Ovary (tissue), 3 donors: ENCODE measurements around the gene LIAS.

Experiments used
- EP300 ChIP-seq: sonication (generic); formaldehyde crosslinking; IDR thresholded peaks from one replicate; pipeline ENCODE4 v1.6.1; 2017; ENCODE audit warnings: antibody characterized with exemption
- POLR2A ChIP-seq: fragments of 450-650 bp; IDR thresholded peaks from one replicate; pipeline ENCODE4 v1.6.1; 2017; ENCODE audit warnings: antibody characterized with exemption, mild to moderate bottlenecking, moderate library complexity
- TF ChIP-seq, protein P1 (sequence below), 3 donors: fragments of 450-650 bp in 2 of 3; fragments of 200-600 bp in 1 of 3; IDR thresholded peaks; one replicate each; pipeline versions ENCODE4 v1.5.1 to v1.8.0; 2016 to 2022; ENCODE audit warnings: antibody characterized with exemption in 3 of 3, mild to moderate bottlenecking in 1 of 3
- donor health status: DM: no; HTN: no; CAD: no.

DNA sequence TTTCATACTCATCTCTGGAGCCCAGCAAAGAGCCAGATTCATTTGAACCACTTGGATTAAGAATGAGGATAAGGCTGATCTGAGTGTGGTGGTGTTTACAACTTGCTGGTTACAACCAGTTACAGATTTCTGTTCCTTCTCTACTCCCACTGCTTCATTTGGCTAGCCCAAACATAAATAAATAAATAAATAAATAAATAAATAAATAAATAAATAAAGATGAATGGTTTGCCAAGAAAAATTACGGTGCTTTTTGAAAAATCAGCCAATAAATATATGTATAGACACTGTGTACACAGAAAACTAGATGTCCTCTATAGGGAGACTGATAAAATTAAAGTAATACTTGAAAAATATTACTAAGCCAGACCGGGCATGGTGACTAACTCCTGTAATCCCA, 17.3 kb upstream of the LIAS start:
- TF ChIP-seq, protein P1, sequence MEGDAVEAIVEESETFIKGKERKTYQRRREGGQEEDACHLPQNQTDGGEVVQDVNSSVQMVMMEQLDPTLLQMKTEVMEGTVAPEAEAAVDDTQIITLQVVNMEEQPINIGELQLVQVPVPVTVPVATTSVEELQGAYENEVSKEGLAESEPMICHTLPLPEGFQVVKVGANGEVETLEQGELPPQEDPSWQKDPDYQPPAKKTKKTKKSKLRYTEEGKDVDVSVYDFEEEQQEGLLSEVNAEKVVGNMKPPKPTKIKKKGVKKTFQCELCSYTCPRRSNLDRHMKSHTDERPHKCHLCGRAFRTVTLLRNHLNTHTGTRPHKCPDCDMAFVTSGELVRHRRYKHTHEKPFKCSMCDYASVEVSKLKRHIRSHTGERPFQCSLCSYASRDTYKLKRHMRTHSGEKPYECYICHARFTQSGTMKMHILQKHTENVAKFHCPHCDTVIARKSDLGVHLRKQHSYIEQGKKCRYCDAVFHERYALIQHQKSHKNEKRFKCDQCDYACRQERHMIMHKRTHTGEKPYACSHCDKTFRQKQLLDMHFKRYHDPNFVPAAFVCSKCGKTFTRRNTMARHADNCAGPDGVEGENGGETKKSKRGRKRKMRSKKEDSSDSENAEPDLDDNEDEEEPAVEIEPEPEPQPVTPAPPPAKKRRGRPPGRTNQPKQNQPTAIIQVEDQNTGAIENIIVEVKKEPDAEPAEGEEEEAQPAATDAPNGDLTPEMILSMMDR (IDR thresholded peaks at IDR 0.05) = no peak
- TF ChIP-seq POLR2A (no peak), EP300 (no peak)
